HepG2 (cell line): Measurements from ENCODE around the gene SLC26A4. TPM values are rescaled to one million over a fixed set of nuclear protein-coding genes. Genes with fewer than 3 reads are reported as not detected.

Experiments
- ATM ChIP-seq: fragments of 450-650 bp; IDR thresholded peaks from 2 replicates; pipeline ENCODE4 v1.7.1; 2017; ENCODE audit warnings: mild to moderate bottlenecking, borderline replicate concordance
- FOXA3 ChIP-seq: IDR thresholded peaks from 2 replicates; pipeline ENCODE4 v1.6.1; 2016; ENCODE audit warnings: missing genetic modification reagents, missing compliant biosample characterization
- GATA4 ChIP-seq: sonication (generic); IDR thresholded peaks from 2 replicates; pipeline ENCODE4 v1.6.1; 2016; ENCODE audit warnings: antibody characterized with exemption, low read depth, borderline replicate concordance
- GRHL1 ChIP-seq: sonication (generic); formaldehyde crosslinking; conservative IDR thresholded peaks from 2 replicates; pipeline ENCODE4 v1.8.0; 2022; ENCODE audit warnings: missing genetic modification reagents
- GTF3A ChIP-seq: sonication (generic); formaldehyde crosslinking; conservative IDR thresholded peaks from 2 replicates; pipeline ENCODE4 v1.4.0; 2020; ENCODE audit warnings: mild to moderate bottlenecking, missing genetic modification reagents
- HNF1A ChIP-seq, 2 experiments: sonication (generic) in 1 of 2; formaldehyde crosslinking in 1 of 2; IDR thresholded peaks; 2 replicates each; pipeline versions ENCODE4 v1.4.0 to v1.6.1; 2016 to 2020; ENCODE audit warnings: borderline replicate concordance in 1 of 2, low read depth in 1 of 2, mild to moderate bottlenecking in 1 of 2, missing genetic modification reagents in 1 of 2
- KLF9 ChIP-seq: IDR thresholded peaks from 2 replicates; pipeline ENCODE4 v1.6.1; 2016; ENCODE audit warnings: low read depth
- NFE2L2 ChIP-seq: fragments of 150-350 bp; IDR thresholded peaks from 2 replicates; pipeline ENCODE4 v1.6.1; 2014; ENCODE audit warnings: low read length
- REXO4 ChIP-seq: sonication (generic); formaldehyde crosslinking; IDR thresholded peaks from 2 replicates; pipeline ENCODE4 v1.8.0; 2022; ENCODE audit warnings: missing genetic modification reagents, mild to moderate bottlenecking, borderline replicate concordance
- SKIL ChIP-seq: sonication (generic); formaldehyde crosslinking; IDR thresholded peaks from 2 replicates; pipeline ENCODE4 v1.8.0; 2022; ENCODE audit warnings: missing genetic modification reagents, mild to moderate bottlenecking, moderate library complexity, borderline replicate concordance
- SNAI1 ChIP-seq: sonication (generic); formaldehyde crosslinking; IDR thresholded peaks from 2 replicates; pipeline ENCODE4 v1.5.0; 2020; ENCODE audit warnings: mild to moderate bottlenecking, missing genetic modification reagents, borderline replicate concordance
- ZBED4 ChIP-seq: sonication (generic); formaldehyde crosslinking; IDR thresholded peaks from 2 replicates; pipeline ENCODE4 v1.4.0; 2020; ENCODE audit warnings: missing genetic modification reagents, borderline replicate concordance
- ZNF138 ChIP-seq: sonication (generic); formaldehyde crosslinking; IDR thresholded peaks from 2 replicates; pipeline ENCODE4 v1.5.0; 2020; ENCODE audit warnings: mild to moderate bottlenecking, low read depth, missing genetic modification reagents
- ZNF207 ChIP-seq: fragments of 450-650 bp; IDR thresholded peaks from 2 replicates; pipeline ENCODE4 v1.6.1; 2016; ENCODE audit warnings: antibody characterized with exemption, borderline replicate concordance
- ZNF619 ChIP-seq: sonication (generic); formaldehyde crosslinking; IDR thresholded peaks from 2 replicates; pipeline ENCODE4 v1.4.0; 2020; ENCODE audit warnings: mild to moderate bottlenecking, missing genetic modification reagents
- ZSCAN22 ChIP-seq: sonication (generic); formaldehyde crosslinking; IDR thresholded peaks from 2 replicates; pipeline ENCODE4 v1.4.0; 2020; ENCODE audit warnings: mild to moderate bottlenecking, missing genetic modification reagents
- polyA plus RNA-seq, 8 experiments: library from polyadenylated mRNA; depleted of rRNA in 3 of 8; stranded (reverse) in 7 of 8; unstranded in 1 of 8; fragments of >200 nt; fragmentation: Illumina TruSeq in 4 of 8; extraction: Trizol in 4 of 8; gene quantifications; 2 replicates each; pipeline versions ENCODE4 v1.2.1 to v1.2.3, GENCODE V29; 2011 to 2016; ENCODE audit warnings: low read depth in 4 of 8, missing spikeins in 1 of 8, mixed read lengths in 1 of 8; ENCODE audit not compliant: insufficient read depth in 1 of 8
- total RNA-seq, 5 experiments: library from RNA; depleted of rRNA; stranded (reverse); fragments of >200 nt; fragmentation: Illumina TruSeq; extraction: Trizol; gene quantifications; 2 replicates each; pipeline ENCODE4 v1.2.3, GENCODE V29; 2016; ENCODE audit warnings: low read depth in 1 of 5

Gene SLC26A4
- total and polyA plus RNA-seq, 2 of the 13 experiments (the other 11 are each of a cell fraction or from before 2014, with no cell fraction given) = 0.08 to 0.11 TPM

GRCh38 chr7:107743567-107744344 is 83.1 kb downstream of the SLC26A4 start, which contains the start of gene CBLL1 (continued):
- no peak for TF ChIP-seq ATM
- no peak for TF ChIP-seq ZSCAN22 (CRISPR knock-in tag)
- TF ChIP-seq REXO4 (CRISPR knock-in tag) = no peak
- no peak; the same call in 1 of the 2 replicates for TF ChIP-seq KLF9
- TF ChIP-seq HNF1A (IDR thresholded peaks at IDR 0.05; ENCODE audit: low read depth) = no peak
- TF ChIP-seq HNF1A (CRISPR knock-in tag; IDR thresholded peaks at IDR 0.05; ENCODE audit: borderline replicate concordance) = no peak; the same call in 1 of the 2 replicates
- TF ChIP-seq SNAI1 = no peak
- TF ChIP-seq SKIL (CRISPR knock-in tag) = no peak
- no peak for TF ChIP-seq NFE2L2
- no peak for TF ChIP-seq ZBED4 (CRISPR knock-in tag)
- TF ChIP-seq GRHL1 (CRISPR knock-in tag) = no peak
- no peak; the same call in none of the 2 replicates for TF ChIP-seq ZNF619
- TF ChIP-seq GTF3A (CRISPR knock-in tag) = no peak
- TF ChIP-seq ZNF138 = no peak
- TF ChIP-seq FOXA3 (CRISPR knock-in tag) = peak; percentile 94
- 0 out of 2 replicates have a peak, but pooled peaks have one; percentile 16 for TF ChIP-seq GATA4
- no peak for TF ChIP-seq ZNF207
